Measurements from ENCODE around the gene GABRA6. TPM values are rescaled to one million over a fixed set of nuclear protein-coding genes. Genes with fewer than 3 reads are reported as not detected.

The GABRA6 gene
- total and polyA plus RNA-seq, 2 of the 13 experiments (the other 11 are each of a cell fraction or from before 2014, with no cell fraction given) = not detected

- 5% methylated on average over 3 of the region's 3 CpGs for WGBS (ENCODE audit: low lambda C conversion rate)
- Histone ChIP-seq H3K27ac (ENCODE audit: extremely low read length, insufficient read depth, low read length) (no peak overlapping the region), H3K79me2 (ENCODE audit: insufficient read depth, low read length) (no peaks in the 10 kb centered on the region), H3K9ac (ENCODE audit: insufficient read depth, low read depth, low read length) (no peak overlapping the region), H4K20me1 (ENCODE audit: insufficient read depth, low read length) (no peaks in the 10 kb centered on the region), H3K9me3 (ENCODE audit: low read length) (no peaks in the 10 kb centered on the region), H2AFZ (ENCODE audit: low read length) (no peak overlapping the region), H3K27me3 (ENCODE audit: control insufficient read depth in 1 of 2, insufficient read depth in 2 of 2, low read length in 2 of 2) (no peaks in the 10 kb centered on the region), H3K36me3 (replicated peaks in 1 of 2; ENCODE audit: control insufficient read depth in 1 of 2, insufficient read depth in 2 of 2, low read length in 2 of 2) (no peaks in the 10 kb centered on the region), H3K4me2 (ENCODE audit: low read depth, low read length) (no peak overlapping the region), H3K4me3 (replicated peaks in 1 of 3; ENCODE audit: insufficient read depth in 1 of 3, low read depth in 2 of 3, low read length in 3 of 3) (no peak overlapping the region), H3K4me1 (ENCODE audit: insufficient read depth, low read length) (no peaks in the 10 kb centered on the region)
- ChIA-PET CTCF (ENCODE audit: low intra/inter-chr PET ratio, low total read pairs) (no interaction called here), POLR2A (no interaction called here)
- BruUV-seq (replicated peaks) = no TSS peak
- in situ Hi-C loops (cut with HindIII; ENCODE audit: extremely low pct_ligation_motif_present, low pct_unique_long_range_greater_than_20kb) = no loop called here
- TF ChIP-seq ZMYM4 (CRISPR knock-in tag; IDR thresholded peaks at IDR 0.05) = no peak
- TF ChIP-seq MYPOP (CRISPR knock-in tag; IDR thresholded peaks at IDR 0.05) = no peak
- intact Hi-C loops (cut with micrococcal nuclease; ENCODE audit: unreplicated experiment) = no loop called here
- no peak for DNase-seq (ENCODE audit: low spot score)
- FAIRE-seq = no peak
- ATAC-seq = no peak
These were observed 1.4 kb downstream of the GABRA6 start for GRCh38 chr5:161686881-161687280.

- no peaks in the 10 kb centered on the region for H3K27me3 ChIP-seq (ENCODE audit: control insufficient read depth in 1 of 2, insufficient read depth in 2 of 2, low read length in 2 of 2)
- in situ Hi-C loops (cut with HindIII; ENCODE audit: extremely low pct_ligation_motif_present, low pct_unique_long_range_greater_than_20kb) = no loop called here
- no peak overlapping the region for H3K4me3 ChIP-seq (replicated peaks in 1 of 3; ENCODE audit: insufficient read depth in 1 of 3, low read depth in 2 of 3, low read length in 3 of 3)
- WGBS (ENCODE audit: low lambda C conversion rate) = 0% methylated on average over 2 of the region's 2 CpGs
- no peaks in the 10 kb centered on the region for H3K9me3 ChIP-seq (ENCODE audit: low read length)
- no peak for FAIRE-seq
- no peaks in the 10 kb centered on the region for H3K36me3 ChIP-seq (replicated peaks in 1 of 2; ENCODE audit: control insufficient read depth in 1 of 2, insufficient read depth in 2 of 2, low read length in 2 of 2)
- H3K27ac ChIP-seq (ENCODE audit: extremely low read length, insufficient read depth, low read length) = no peak overlapping the region
- no peak for ATAC-seq
- no peak overlapping the region for H3K9ac ChIP-seq (ENCODE audit: insufficient read depth, low read depth, low read length)
- no peak overlapping the region for H2AFZ ChIP-seq (ENCODE audit: low read length)
- no peak for DNase-seq (ENCODE audit: low spot score)
- H3K4me2 ChIP-seq (ENCODE audit: low read depth, low read length) = no peak overlapping the region
- no peaks in the 10 kb centered on the region for H4K20me1 ChIP-seq (ENCODE audit: insufficient read depth, low read length)
- CTCF ChIA-PET (ENCODE audit: low intra/inter-chr PET ratio, low total read pairs) = no interaction called here
- intact Hi-C loops (cut with micrococcal nuclease; ENCODE audit: unreplicated experiment) = no loop called here
- POLR2A ChIA-PET = no interaction called here
- no TSS peak for BruUV-seq (replicated peaks)
- no peaks in the 10 kb centered on the region for H3K79me2 ChIP-seq (ENCODE audit: insufficient read depth, low read length)
- H3K4me1 ChIP-seq (ENCODE audit: insufficient read depth, low read length) = no peaks in the 10 kb centered on the region
- TF ChIP-seq ZBTB4 (CRISPR knock-in tag; IDR thresholded peaks at IDR 0.05; ENCODE audit: borderline replicate concordance) = no peak
- no peak for TF ChIP-seq MTF2 (CRISPR knock-in tag; IDR thresholded peaks at IDR 0.05; ENCODE audit: borderline replicate concordance)
- TF ChIP-seq ZNF879 (CRISPR knock-in tag; IDR thresholded peaks at IDR 0.05) = no peak
- TF ChIP-seq ZNF207 (IDR thresholded peaks at IDR 0.05; ENCODE audit: borderline replicate concordance) = no peak
- no peak for TF ChIP-seq TRIM24 (CRISPR knock-in tag; IDR thresholded peaks at IDR 0.05)
- TF ChIP-seq KDM2A (CRISPR knock-in tag; IDR thresholded peaks at IDR 0.05; ENCODE audit: borderline replicate concordance, low read depth) = no peak
- no peak for TF ChIP-seq ZNF34 (CRISPR knock-in tag; IDR thresholded peaks at IDR 0.05; ENCODE audit: borderline replicate concordance)
- no peak for TF ChIP-seq RFX3 (CRISPR knock-in tag; IDR thresholded peaks at IDR 0.05)
- no peak for TF ChIP-seq ZNF234 (CRISPR knock-in tag; conservative IDR thresholded peaks at IDR 0.05)
- TF ChIP-seq ZNF549 (CRISPR knock-in tag; IDR thresholded peaks at IDR 0.05) = no peak
- no peak for TF ChIP-seq ZNF468 (CRISPR knock-in tag; IDR thresholded peaks at IDR 0.05)
- TF ChIP-seq ZNF720 (CRISPR knock-in tag; IDR thresholded peaks at IDR 0.05) = no peak
- no peak for TF ChIP-seq FOXO4 (CRISPR knock-in tag; conservative IDR thresholded peaks at IDR 0.05)
These were observed 1.8 kb downstream of the GABRA6 start for GRCh38 chr5:161687316-161687715.
